HG03159 (cell line): ENCODE results near the gene ATE1.
A peak's percentile ranks its signal among the peaks of the same experiment; 100 is the strongest.

Experiments
- ATAC-seq: cut with Tn5 transposase; IDR thresholded peaks from one replicate; pipeline ENCODE4 v1.9.1; 2021; ENCODE audit warnings: mild to moderate bottlenecking, moderate library complexity; ENCODE audit not compliant: unreplicated experiment

The ATE1 gene

GRCh38 chr10:121879476-121879875, 48.4 kb downstream of the ATE1 start:
- no peak for ATAC-seq

DNA sequence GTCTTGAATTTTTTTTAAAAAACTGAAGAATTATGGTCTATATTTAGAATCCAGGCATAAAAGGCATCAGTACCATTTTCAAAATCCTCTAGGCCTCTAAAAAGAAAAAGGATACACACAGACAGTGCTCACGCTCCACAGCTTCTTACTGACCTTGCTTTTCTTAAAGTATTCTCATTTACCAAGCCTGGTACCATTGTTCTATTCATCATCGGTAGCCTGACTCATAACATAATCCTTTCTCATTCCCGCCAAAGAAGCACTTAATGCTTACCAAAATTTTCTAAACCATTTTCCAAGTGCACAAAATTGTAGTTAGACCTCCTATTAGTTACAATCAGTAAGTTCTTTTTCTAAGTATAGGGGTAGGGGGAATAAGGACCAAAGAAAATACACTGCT, 54.6 kb downstream of the ATE1 start:
- no peak for ATAC-seq

DNA sequence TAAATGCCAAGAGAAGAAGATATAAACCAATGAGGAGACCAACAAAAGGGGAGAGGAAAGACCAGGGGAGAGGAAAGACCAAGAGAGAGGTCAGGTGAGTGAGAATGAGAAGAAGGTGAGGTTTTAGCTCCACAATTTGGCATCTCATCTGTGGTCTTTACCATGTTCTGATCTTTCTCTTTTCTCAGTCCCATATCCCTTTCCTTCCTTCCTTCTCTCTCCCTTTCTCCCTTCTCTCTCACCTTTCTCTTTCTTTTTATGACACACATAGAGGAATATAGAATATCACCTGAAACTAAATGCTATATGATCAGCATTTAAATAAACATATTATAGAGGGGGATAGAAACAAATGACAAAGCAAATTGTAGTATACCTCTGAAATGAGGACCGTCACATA, 57.4 kb downstream of the ATE1 start:
- no peak for ATAC-seq

GRCh38 chr10:121865554-121865953, 62.3 kb downstream of the ATE1 start:
- no peak for ATAC-seq

DNA sequence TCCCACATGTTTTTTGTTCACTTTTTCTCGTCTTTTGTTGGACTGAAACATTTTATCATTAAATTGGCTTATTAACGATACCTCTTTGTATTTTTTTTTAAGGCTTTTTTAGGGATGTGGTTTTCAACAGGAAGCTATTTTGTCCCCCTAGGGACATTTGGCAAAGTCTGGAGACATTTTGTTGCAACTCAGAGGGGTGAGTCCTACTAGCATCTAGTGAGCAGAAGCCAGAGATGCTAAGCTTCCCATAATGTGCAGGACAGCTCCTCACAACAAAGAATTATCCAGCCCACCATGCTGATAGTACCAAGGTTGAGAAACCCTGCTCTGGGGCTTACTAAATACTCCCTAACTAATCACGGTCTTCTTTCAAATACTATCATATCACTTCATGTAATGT, 63.2 kb downstream of the ATE1 start:
- no peak for ATAC-seq

GRCh38 chr10:121864168-121864567, 63.7 kb downstream of the ATE1 start:
- no peak for ATAC-seq

GRCh38 chr10:121862649-121863048, 65.2 kb downstream of the ATE1 start:
- ATAC-seq: no peak

- no peak for ATAC-seq
Measured at GRCh38 chr10:121862042-121862441, 65.8 kb downstream of the ATE1 start.

DNA sequence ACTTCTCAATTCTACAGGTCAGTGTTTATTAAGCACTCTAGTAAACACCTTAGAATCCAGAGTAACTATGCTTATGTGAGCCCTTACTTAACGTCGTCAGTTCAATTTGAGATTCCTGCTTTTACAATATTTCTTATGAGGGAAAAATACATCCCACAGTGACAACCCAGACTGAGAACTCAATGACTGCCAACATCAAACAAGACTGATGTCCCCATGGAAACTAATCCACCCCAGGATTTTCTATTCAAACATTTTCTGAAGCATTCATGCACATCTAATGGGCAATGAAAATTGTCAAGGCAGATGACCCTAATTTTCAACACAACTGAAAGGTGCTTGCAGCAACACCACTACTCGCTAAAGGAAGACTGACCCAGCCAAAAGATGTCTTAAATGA, 67.0 kb downstream of the ATE1 start:
- ATAC-seq: no peak

DNA sequence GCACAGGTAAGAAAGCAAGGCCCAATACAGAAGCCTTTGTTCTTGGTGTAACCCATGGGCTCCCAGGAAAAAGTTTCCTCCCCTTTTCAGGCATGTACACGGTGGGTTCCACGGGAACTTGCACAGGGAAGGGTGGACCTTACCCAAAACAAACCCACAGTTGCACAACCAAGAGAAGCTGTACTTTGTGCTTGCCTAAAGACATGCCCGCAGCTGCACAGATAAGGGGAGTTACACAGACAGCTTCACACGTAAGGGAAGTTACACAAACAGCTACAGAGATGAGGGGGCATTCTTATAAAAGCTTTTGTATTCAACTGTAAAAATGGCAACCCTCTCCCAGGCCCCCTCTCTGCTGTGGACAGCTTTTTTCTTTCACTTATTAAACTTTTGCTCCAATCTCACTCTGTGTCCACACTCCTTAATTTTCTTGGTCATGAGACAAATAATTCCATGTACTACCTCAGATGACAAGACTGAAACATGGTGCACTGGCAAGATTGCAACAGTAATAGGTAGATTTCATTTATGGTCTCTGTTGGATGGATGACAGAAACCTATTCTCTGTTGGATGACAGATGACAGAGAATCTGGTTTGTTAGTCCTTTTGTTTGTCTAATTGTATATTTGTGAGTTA, 72.9 kb downstream of the ATE1 start:
- no peak for ATAC-seq

DNA sequence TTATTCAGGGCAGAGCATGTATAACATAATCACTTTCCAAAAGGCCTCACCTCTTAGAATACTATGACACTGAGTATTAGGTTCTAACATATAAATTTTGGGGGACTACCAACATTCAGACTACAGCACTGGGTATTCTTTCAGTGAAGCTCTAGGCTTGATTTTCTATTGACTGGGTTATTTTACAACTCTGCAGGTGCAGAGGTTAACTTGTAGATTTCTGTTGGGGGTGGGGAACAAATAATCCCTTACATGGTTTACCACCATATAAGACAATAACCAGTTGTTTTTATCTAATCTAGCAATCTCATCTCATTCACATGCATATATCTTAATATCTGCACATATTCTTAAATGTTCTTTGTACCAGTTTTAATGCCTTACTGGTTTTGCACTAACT, 73.9 kb downstream of the ATE1 start:
- ATAC-seq: no peak

- ATAC-seq: no peak
Measured at GRCh38 chr10:121851786-121852185, 76.0 kb downstream of the ATE1 start.

DNA sequence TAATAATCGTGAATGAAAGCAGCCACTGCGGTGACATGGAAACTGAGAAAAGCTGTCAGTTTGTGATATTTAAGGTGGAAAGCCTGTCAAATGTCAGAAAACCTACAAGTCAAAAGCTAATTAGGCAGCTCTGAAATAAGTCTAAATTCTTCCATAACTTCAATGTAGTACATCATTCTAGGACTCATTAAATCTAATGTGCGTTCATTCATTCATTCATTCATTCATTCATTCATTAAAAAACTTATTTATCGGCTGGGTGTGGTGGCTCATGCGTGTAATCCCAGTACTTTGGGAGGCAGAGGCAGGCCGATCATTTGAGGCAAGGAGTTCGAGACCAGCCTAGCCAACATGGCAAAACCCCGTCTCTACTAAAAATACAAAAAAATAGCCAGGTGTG, 79.7 kb downstream of the ATE1 start:
- no peak for ATAC-seq

DNA sequence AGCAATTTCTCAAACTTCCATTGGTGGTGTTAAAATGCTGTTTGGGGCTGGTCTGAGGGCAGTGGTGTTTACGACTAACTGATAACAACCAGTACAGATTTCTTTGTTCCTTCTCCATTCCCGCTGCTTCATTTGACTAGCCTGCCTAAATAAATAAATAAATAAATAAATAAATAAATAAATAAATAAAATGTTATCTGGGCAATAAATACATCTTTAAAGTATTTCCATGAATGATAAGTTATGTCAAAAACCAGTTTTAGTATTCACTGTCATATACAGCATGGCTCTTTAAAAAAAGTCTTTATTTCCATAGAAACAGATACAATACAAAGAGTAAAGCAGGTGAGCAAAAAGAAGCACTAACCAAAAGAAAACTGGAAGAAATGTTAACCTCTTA, 81.3 kb downstream of the ATE1 start:
- no peak for ATAC-seq

DNA sequence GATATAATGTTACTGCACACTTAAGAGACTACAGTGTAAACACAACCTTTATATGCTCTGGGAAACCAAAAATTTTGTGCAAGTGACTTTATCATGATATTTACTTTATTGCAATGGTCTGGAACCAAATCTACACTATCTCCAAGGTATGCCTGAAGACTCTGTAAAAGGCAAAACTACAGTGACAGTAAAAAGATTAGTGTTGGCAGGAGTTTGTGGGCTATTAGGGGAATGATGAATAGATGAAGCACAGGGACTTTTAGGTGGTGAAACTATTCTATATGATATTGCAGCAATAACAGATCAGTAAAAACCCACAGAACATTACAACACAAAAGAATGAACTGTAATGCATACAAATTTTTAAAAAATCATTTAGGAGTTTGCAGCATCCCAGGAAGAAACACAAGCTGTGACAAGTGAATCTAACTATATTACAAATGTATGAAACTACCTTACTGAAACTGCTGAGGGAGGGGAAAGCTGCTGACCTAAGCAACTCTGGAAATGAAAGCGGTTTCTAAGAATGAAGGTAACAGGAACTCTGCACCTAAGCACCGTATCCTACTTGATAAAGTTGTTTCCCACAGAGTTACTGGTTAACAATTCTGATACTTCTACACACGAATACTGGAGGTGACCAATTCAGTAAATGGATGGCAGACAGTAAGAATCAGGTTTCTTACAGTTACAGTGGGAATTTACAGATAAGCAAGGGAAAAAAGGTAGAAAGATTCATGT, 82.6 kb downstream of the ATE1 start:
- peak; percentile 77 for ATAC-seq

DNA sequence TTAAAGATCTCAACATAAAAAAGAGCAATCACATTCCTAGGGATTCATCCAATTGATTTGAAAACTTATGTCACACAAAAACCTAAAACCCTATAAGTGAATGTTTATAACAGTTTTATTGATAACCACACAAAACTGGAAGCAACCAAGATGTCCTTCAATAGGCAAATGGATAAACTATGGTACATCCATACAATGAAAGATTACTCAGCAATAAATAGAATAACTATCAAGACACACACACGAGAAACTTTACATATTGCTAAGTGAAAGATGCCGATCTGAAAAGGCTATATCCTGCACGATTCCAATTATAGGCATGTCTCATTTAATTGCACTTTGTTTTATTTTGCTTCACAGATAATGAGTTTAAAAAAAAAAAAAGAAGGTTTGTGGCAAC, 83.3 kb downstream of the ATE1 start:
- ATAC-seq: no peak

GRCh38 chr10:121843379-121843778, 84.5 kb downstream of the ATE1 start:
- ATAC-seq: no peak

- no peak for ATAC-seq
Measured at GRCh38 chr10:121841862-121842261, 86.0 kb downstream of the ATE1 start.

DNA sequence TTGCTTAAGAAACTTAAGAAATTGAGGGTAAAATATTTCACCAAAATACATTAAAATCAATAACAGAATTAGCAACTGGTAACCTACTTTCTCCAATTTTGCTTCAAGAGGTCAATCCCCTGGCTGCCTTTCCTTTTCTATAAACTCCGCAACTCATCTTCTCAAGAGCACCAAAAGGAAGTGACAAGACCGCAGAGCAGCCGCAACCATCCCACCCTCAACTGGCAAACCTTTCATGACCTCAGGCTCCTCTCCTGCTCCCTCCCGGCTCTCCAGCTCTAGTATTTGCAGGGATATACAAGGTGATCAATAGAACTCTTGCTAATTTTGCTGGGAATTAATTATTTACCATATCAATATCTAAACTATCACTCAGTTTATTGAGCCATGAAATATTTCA, 88.9 kb downstream of the ATE1 start:
- no peak for ATAC-seq

DNA sequence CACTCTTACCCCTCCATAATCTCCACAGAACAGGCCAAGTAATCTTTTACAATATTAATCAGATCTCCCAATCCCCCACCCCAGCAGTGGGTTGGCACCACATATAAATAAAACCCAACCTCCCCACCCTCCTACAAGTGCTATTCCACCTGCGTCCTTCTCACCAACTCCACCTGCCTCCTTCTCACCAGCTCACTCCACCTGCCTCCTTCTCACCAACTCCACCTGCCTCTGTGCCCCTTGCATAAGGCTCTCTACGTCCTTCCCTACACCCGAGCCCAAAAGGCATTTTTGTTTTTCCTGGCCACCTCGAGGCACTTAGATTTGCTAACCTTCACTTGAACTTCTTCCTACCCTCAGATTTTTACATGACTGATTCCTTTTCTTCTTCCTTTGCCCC, 89.7 kb downstream of the ATE1 start:
- ATAC-seq: no peak

DNA sequence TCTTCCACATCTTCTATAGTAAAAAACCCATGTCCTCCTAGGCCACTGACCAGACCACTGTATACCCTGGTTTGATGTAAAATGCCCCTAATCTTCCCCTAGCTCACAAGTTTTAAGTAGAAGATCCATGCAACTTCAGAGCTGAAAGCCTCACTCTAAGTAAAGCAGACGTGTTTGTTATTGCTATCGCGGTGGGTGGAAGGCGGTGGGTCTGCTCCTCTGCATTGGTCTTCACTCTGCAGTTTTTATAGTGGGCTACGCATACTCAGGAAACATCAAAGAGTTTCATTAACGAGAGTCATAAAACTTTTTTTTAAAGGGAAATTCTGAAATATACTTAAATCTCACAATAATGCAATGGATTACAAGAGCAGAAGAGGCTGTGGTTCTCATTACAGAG, 91.7 kb downstream of the ATE1 start:
- no peak for ATAC-seq

GRCh38 chr10:121835376-121835775, 92.5 kb downstream of the ATE1 start:
- ATAC-seq: no peak

DNA sequence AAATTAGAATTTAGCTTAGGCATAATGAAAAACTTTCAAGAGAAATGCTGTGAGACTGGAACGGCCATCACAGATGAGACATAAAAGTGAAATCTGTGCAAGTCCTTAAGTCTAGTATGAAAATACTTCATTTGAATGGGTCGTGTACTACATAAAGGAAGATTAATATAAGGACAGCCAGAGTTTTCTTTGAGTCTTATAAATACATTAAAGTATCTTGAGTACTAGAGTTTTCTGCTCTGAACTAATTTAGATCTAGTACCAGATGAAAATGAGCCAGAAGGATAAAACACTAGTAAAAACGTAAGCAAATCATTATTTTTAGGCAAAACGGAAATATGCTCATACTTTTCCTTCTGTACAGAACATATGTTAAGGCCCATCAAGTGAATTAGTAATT, 93.1 kb downstream of the ATE1 start:
- ATAC-seq: no peak
